GM12878 (cell line): ENCODE results near the gene TNFSF15. TPM values are rescaled to one million over a fixed set of nuclear protein-coding genes. Genes with fewer than 3 reads are reported as not detected.

ENCODE experiments used
- ATAC-seq: fragments of 200-7000 bp; cut with Tn5 transposase; 3 replicates; pipeline ENCODE4 v1.9.1; 2020; ENCODE audit warnings: mild to moderate bottlenecking, moderate library complexity
- BruUV-seq: library from RNA; stranded (reverse); fragments of 400-500 nt; replicated peaks from 2 replicates; lab custom pipeline; 2021; lab: Mats Ljungman, UMichigan
- CTCF ChIA-PET: fragments of 300-600 bp; sonication (Branson Sonifier 250); formaldehyde crosslinking; extraction: SDS; loops from one replicate; lab custom pipeline; 2021; ENCODE audit warnings: inconsistent platforms; lab: Yijun Ruan, JAX
- POLR2A ChIA-PET: fragments of 350-600 bp; formaldehyde crosslinking; extraction: SDS; loops from one replicate; lab custom pipeline; 2021; ENCODE audit warnings: inconsistent platforms; lab: Charles Lee
- RAD21 ChIA-PET: fragments of 300-600 bp; sonication (Branson Sonifier 250); formaldehyde crosslinking; loops from one replicate; lab custom pipeline; 2023; ENCODE audit warnings: antibody characterized with exemption; ENCODE audit not compliant: unreplicated experiment; lab: Charles Lee
- SMC1A ChIA-PET: fragments of 300-600 bp; sonication (Branson Sonifier 250); formaldehyde crosslinking; loops from one replicate; lab custom pipeline; 2023; ENCODE audit not compliant: unreplicated experiment, uncharacterized antibody; lab: Charles Lee
- DNase-seq: peaks from one replicate; pipeline ENCODE4 v3.0.0-alpha.2; 2011; ENCODE audit warnings: low read depth, low spot score
- FAIRE-seq: peaks from 3 replicates; lab custom pipeline; 2011; peaks lifted over from hg19 to GRCh38; lab: Jason Lieb, UNC
- H2AFZ ChIP-seq: 2 replicates; pipeline ENCODE4 v1.6.0; 2011; ENCODE audit warnings: low read depth, low read length, control low read depth; ENCODE audit not compliant: control insufficient read depth
- H3K27ac ChIP-seq: 2 replicates; pipeline ENCODE4 v1.5.1; 2011; ENCODE audit warnings: control low read depth; ENCODE audit not compliant: control insufficient read depth, insufficient read depth
- H3K27me3 ChIP-seq, 2 experiments: replicated peaks in 1 of 2; 2 replicates each; pipeline versions ENCODE4 v1.6.0 to v1.6.1; 2011; ENCODE audit warnings: low read length in 1 of 2; ENCODE audit not compliant: control insufficient read depth in 2 of 2, insufficient read depth in 2 of 2
- H3K36me3 ChIP-seq, 2 experiments: 2 replicates each; pipeline ENCODE4 v1.5.1; 2011; ENCODE audit warnings: low read length in 1 of 2; ENCODE audit not compliant: control insufficient read depth in 2 of 2, insufficient read depth in 2 of 2
- H3K4me1 ChIP-seq: 2 replicates; pipeline ENCODE4 v1.6.1; 2011; ENCODE audit warnings: mild to moderate bottlenecking, low read length, moderate library complexity, mixed read lengths; ENCODE audit not compliant: control insufficient read depth, insufficient read depth
- H3K4me2 ChIP-seq: 2 replicates; pipeline ENCODE4 v1.6.0; 2011; ENCODE audit warnings: control low read depth; ENCODE audit not compliant: control insufficient read depth, insufficient read depth
- H3K4me3 ChIP-seq: fragments of 200-600 bp; sonication (generic); 2 replicates; pipeline ENCODE4 v1.5.1; 2016
- H3K79me2 ChIP-seq: 2 replicates; pipeline ENCODE4 v1.6.0; 2011; ENCODE audit warnings: low read length; ENCODE audit not compliant: control insufficient read depth, insufficient read depth
- H3K9ac ChIP-seq: 2 replicates; pipeline ENCODE4 v1.8.0; 2011; ENCODE audit warnings: low read length, control low read depth, mixed read lengths; ENCODE audit not compliant: control insufficient read depth, insufficient read depth
- H3K9me3 ChIP-seq: replicated peaks from 3 replicates; pipeline ENCODE4 v1.5.1; 2011; ENCODE audit warnings: mild to moderate bottlenecking, low read length; ENCODE audit not compliant: control insufficient read depth, insufficient read depth
- H4K20me1 ChIP-seq: 2 replicates; pipeline ENCODE4 v1.6.0; 2011; ENCODE audit not compliant: control insufficient read depth, insufficient read depth
- ATF3 ChIP-seq: IDR thresholded peaks from 2 replicates; pipeline ENCODE4 v1.6.1; 2011; ENCODE audit warnings: low read depth, mild to moderate bottlenecking, low read length, moderate library complexity, borderline replicate concordance; ENCODE audit errors: extremely low read depth
- CHD4 ChIP-seq: fragments of 200-600 bp; sonication (generic); IDR thresholded peaks from 2 replicates; pipeline ENCODE4 v1.6.1; 2016; ENCODE audit warnings: mild to moderate bottlenecking
- EGR1 ChIP-seq, 2 experiments: IDR thresholded peaks; 1 replicate in 1 of 2; 2 replicates in 1 of 2; pipeline ENCODE4 v1.6.1; 2011 to 2012; ENCODE audit warnings: low read depth in 2 of 2, low read length in 2 of 2, borderline replicate concordance in 1 of 2, mild to moderate bottlenecking in 1 of 2, moderate library complexity in 1 of 2
- NFYA ChIP-seq: IDR thresholded peaks from 2 replicates; pipeline ENCODE4 v1.6.1; 2011; ENCODE audit warnings: low read depth, mild to moderate bottlenecking, low read length, improper control_type of control experiment, borderline replicate concordance
- NR2C1 ChIP-seq: fragments of 450-650 bp; IDR thresholded peaks from 2 replicates; pipeline ENCODE4 v1.6.1; 2017; ENCODE audit warnings: antibody characterized with exemption, mild to moderate bottlenecking, moderate library complexity
- RCOR1 ChIP-seq: conservative IDR thresholded peaks from 2 replicates; pipeline ENCODE4 v1.6.1; 2012; ENCODE audit warnings: low read depth, low read length, improper control_type of control experiment
- SP1 ChIP-seq: IDR thresholded peaks from one replicate; pipeline ENCODE4 v1.6.1; 2011; ENCODE audit warnings: low read depth, low read length
- USF2 ChIP-seq: IDR thresholded peaks from 2 replicates; pipeline ENCODE4 v1.6.1; 2011; ENCODE audit warnings: low read depth, low read length, improper control_type of control experiment, borderline replicate concordance
- ZZZ3 ChIP-seq: IDR thresholded peaks from 2 replicates; pipeline ENCODE4 v1.6.1; 2011; ENCODE audit warnings: low read depth; ENCODE audit not compliant: control insufficient read depth, insufficient read length
- WGBS: methylation state at CpG from one replicate; pipeline ENCODE4 v1.1.6; 2016; ENCODE audit warnings: low lambda C conversion rate; ENCODE audit not compliant: insufficient replicate concordance, insufficient coverage; ENCODE audit errors: missing lambda C conversion rate; 5-methylcytosine and 5-hydroxymethylcytosine counted together
- in situ Hi-C: fragments of 300-500 bp; cut with MboI; formaldehyde crosslinking; loops from 9 replicates; pipeline ENCODE4 v1.14.3; 2018; ENCODE audit warnings: mixed read lengths
- intact Hi-C: fragments of 100-400 bp; cut with micrococcal nuclease; formaldehyde crosslinking; loops from one replicate; pipeline ENCODE4 v1.14.2; 2022; ENCODE audit not compliant: unreplicated experiment
- polyA plus RNA-seq, 11 experiments: library from polyadenylated mRNA; depleted of rRNA in 4 of 11; unstranded in 6 of 11; stranded (reverse) in 5 of 11; fragments of >200 nt; fragmentation: Nextera tagmentation in 4 of 11; fragmentation: Illumina TruSeq in 1 of 11; extraction: Ambion mirVana in 4 of 11; extraction: Trizol in 1 of 11; gene quantifications; 1 replicate in 1 of 11; 2 replicates in 10 of 11; pipeline versions ENCODE4 v1.2.1 to v1.2.3, GENCODE V29; 2011 to 2016; ENCODE audit warnings: inconsistent platforms in 2 of 11, missing spikeins in 2 of 11, low read depth in 1 of 11
- total RNA-seq, 4 experiments: library from RNA; depleted of rRNA in 3 of 4; stranded (reverse); fragments of >200 nt in 3 of 4; fragmentation: Illumina TruSeq in 1 of 4; extraction: Trizol in 1 of 4; gene quantifications; 2 replicates each; pipeline versions ENCODE4 v1.2.1 to v1.2.3, GENCODE V29; 2013 to 2021
- TF ChIP-seq, protein P1 (sequence below): fragments of 150-350 bp; IDR thresholded peaks from 2 replicates; pipeline ENCODE4 v1.6.1; 2016; ENCODE audit warnings: low read depth, low read length

Gene TNFSF15
- total and polyA plus RNA-seq, 10 of the 15 experiments (the other 5 are each of a cell fraction or from before 2014, with no cell fraction given): 0.03 TPM; not detected in 9

GRCh38 chr9:114757984-114758383, 47.9 kb downstream of the TNFSF15 start:
- ATAC-seq: no peak
- whole genome bisulfite sequencing: 31% methylated on average over 9 of the region's 9 CpGs
- H3K36me3 ChIP-seq: no peaks in the 10 kb centered on the region
- no peak overlapping the region for H3K4me2 ChIP-seq
- H3K27ac ChIP-seq: no peak overlapping the region
- no peak overlapping the region for H3K9ac ChIP-seq
- CTCF ChIA-PET: interaction anchor here (0.8 kb wide), 1 partner anchor 77 kb away, joined by 3 read pairs; no protein-coding TSS in a partner anchor
- SMC1A ChIA-PET: interaction anchor here (0.9 kb wide), 1 partner anchor 152 kb away, joined by 3 read pairs; no protein-coding TSS in a partner anchor
- no peaks in the 10 kb centered on the region for H3K79me2 ChIP-seq
- RAD21 ChIA-PET: no interaction called here
- in situ Hi-C loops (no loop called here), intact Hi-C loops (no loop called here)
- H3K9me3 ChIP-seq: no peaks in the 10 kb centered on the region
- no peaks in the 10 kb centered on the region for H4K20me1 ChIP-seq
- no TSS peak for BruUV-seq
- no peak for DNase-seq
- no peak overlapping the region for H2AFZ ChIP-seq
- POLR2A ChIA-PET: no interaction called here
- FAIRE-seq: no peak
- H3K27me3 ChIP-seq: no peaks in the 10 kb centered on the region; a peak in 1 of 4 replicates
- no peaks in the 10 kb centered on the region for H3K4me1 ChIP-seq
- no peak overlapping the region for H3K4me3 ChIP-seq
- TF ChIP-seq ZZZ3 (no peak), USF2 (no peak), NR2C1 (no peak), RCOR1 (no peak), ATF3 (no peak)
- TF ChIP-seq, all 136 proteins: peak for 0

DNA sequence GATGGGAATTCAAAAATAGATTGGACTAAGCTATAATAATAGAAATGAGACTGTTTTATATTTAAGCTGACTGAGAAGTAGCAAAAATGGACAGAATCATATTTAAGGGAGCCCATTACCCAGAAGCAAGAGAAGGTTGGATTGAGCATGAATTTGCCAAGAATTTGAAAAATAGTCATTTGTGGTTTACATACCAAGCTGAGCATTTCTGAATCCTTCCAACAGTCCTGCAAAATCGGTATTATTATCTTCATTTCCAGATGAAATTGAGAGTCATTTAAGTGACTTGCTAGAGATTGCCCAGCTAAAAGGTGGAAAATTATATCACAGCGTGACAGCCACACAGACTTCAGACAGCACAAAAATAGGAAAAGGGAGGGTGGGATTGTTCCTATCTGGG, 48.4 kb downstream of the TNFSF15 start:
- no peak for ATAC-seq
- POLR2A ChIA-PET: no interaction called here

More for the DNA sequence above, 48.4 kb downstream of the TNFSF15 start:
- TF ChIP-seq, protein P1, sequence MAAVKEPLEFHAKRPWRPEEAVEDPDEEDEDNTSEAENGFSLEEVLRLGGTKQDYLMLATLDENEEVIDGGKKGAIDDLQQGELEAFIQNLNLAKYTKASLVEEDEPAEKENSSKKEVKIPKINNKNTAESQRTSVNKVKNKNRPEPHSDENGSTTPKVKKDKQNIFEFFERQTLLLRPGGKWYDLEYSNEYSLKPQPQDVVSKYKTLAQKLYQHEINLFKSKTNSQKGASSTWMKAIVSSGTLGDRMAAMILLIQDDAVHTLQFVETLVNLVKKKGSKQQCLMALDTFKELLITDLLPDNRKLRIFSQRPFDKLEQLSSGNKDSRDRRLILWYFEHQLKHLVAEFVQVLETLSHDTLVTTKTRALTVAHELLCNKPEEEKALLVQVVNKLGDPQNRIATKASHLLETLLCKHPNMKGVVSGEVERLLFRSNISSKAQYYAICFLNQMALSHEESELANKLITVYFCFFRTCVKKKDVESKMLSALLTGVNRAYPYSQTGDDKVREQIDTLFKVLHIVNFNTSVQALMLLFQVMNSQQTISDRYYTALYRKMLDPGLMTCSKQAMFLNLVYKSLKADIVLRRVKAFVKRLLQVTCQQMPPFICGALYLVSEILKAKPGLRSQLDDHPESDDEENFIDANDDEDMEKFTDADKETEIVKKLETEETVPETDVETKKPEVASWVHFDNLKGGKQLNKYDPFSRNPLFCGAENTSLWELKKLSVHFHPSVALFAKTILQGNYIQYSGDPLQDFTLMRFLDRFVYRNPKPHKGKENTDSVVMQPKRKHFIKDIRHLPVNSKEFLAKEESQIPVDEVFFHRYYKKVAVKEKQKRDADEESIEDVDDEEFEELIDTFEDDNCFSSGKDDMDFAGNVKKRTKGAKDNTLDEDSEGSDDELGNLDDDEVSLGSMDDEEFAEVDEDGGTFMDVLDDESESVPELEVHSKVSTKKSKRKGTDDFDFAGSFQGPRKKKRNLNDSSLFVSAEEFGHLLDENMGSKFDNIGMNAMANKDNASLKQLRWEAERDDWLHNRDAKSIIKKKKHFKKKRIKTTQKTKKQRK: no peak
- TF ChIP-seq EGR1 (IDR thresholded peaks at IDR 0.05; ENCODE audit: borderline replicate concordance in 1 of 2, low read depth in 2 of 2, low read length in 2 of 2) (no peak), SP1 (no peak), NFYA (no peak), CHD4 (no peak)
- TF ChIP-seq, all 136 proteins: peak for 0
- DNase-seq (no peak), FAIRE-seq (no peak)
- no peaks in the 10 kb centered on the region for H3K36me3 ChIP-seq
- in situ Hi-C loops: no loop called here
- H3K27ac ChIP-seq: no peak overlapping the region
- ChIA-PET RAD21 (no interaction called here), SMC1A (interaction anchor here (0.9 kb wide), 1 partner anchor 153 kb away, joined by 3 read pairs; no protein-coding TSS in a partner anchor), CTCF (interaction anchor here (0.8 kb wide), 1 partner anchor 76 kb away, joined by 3 read pairs; no protein-coding TSS in a partner anchor)
- no peaks in the 10 kb centered on the region for H3K79me2 ChIP-seq
- no peaks in the 10 kb centered on the region for H3K4me1 ChIP-seq
- no peak overlapping the region for H3K4me3 ChIP-seq
- H4K20me1 ChIP-seq: no peaks in the 10 kb centered on the region
- no peak overlapping the region for H2AFZ ChIP-seq
- no peaks in the 10 kb centered on the region for H3K9me3 ChIP-seq
- WGBS: 54% methylated on average over 2 of the region's 2 CpGs
- no peak overlapping the region for H3K9ac ChIP-seq
- no TSS peak for BruUV-seq
- H3K4me2 ChIP-seq: no peak overlapping the region
- H3K27me3 ChIP-seq: no peaks in the 10 kb centered on the region; a peak in 1 of 4 replicates
- intact Hi-C loops: no loop called here
